Natural killer cell treated with Interleukin-12 subunit alpha and Interleukin-12 subunit beta and Interleukin-15 and Interleukin-18, amount 100 ng/mL, for 72 hours (primary cell): ENCODE data around the gene HS3ST3A1. TPM values are rescaled to one million over a fixed set of nuclear protein-coding genes. Genes with fewer than 3 reads are reported as not detected.

Experiments
- ATAC-seq, 2 donors: fragments of 150-1000 bp; cut with Tn5 transposase in 1 of 2; sonication (Bioruptor Pico), chemical (Tn5 transposase) in 1 of 2; 2 replicates each; pipeline ENCODE4 v1.10.0; 2021
- DNase-seq: peaks from one replicate; pipeline ENCODE4 v3.0.0; 2022; ENCODE audit warnings: low spot score
- H3K27ac Mint-ChIP-seq, 2 donors: 1 replicate in 1 of 2; 2 replicates in 1 of 2; pipeline ENCODE4 v1.8.0; 2022; ENCODE audit warnings: mixed read lengths in 2 of 2, mild to moderate bottlenecking in 1 of 2, moderate library complexity in 1 of 2
- H3K27me3 Mint-ChIP-seq, 2 donors: 1 replicate in 1 of 2; 2 replicates in 1 of 2; pipeline ENCODE4 v1.8.0; 2022; ENCODE audit warnings: mixed read lengths in 2 of 2
- H3K36me3 Mint-ChIP-seq: one replicate; pipeline ENCODE4 v1.8.0; 2022; ENCODE audit warnings: mixed read lengths
- H3K4me1 Mint-ChIP-seq, 2 donors: 1 replicate in 1 of 2; 2 replicates in 1 of 2; pipeline ENCODE4 v1.8.0; 2022; ENCODE audit warnings: low read depth in 2 of 2, mixed read lengths in 2 of 2, mild to moderate bottlenecking in 1 of 2
- H3K4me3 Mint-ChIP-seq: one replicate; pipeline ENCODE4 v1.8.0; 2022; ENCODE audit warnings: mixed read lengths
- H3K9me3 Mint-ChIP-seq: 2 replicates; pipeline ENCODE4 v1.8.0; 2022; ENCODE audit warnings: mixed read lengths
- total RNA-seq, 2 donors: library from RNA; stranded (reverse); gene quantifications; one replicate each; pipeline ENCODE4 v1.2.3, GENCODE V29; 2022

The HS3ST3A1 gene
- total RNA-seq, 2 donors from 2014 or later: 1.1 to 2.4 TPM

- no peak for DNase-seq
- H3K4me1 Mint-ChIP-seq: peaks cover 4 to 5% of the 10 kb centered on the region in 2 donors
- no peak for ATAC-seq
- H3K27me3 Mint-ChIP-seq: peaks cover 20 to 38% of the 10 kb centered on the region in 2 donors
- no peaks in the 10 kb centered on the region for H3K9me3 Mint-ChIP-seq
- no peak overlapping the region for H3K27ac Mint-ChIP-seq
- no peaks in the 10 kb centered on the region for H3K36me3 Mint-ChIP-seq
- no peak overlapping the region for H3K4me3 Mint-ChIP-seq
Measured at GRCh38 chr17:13594310-13594709, 7.4 kb downstream of the HS3ST3A1 start.

- no peak overlapping the region for H3K4me3 Mint-ChIP-seq
Measured at GRCh38 chr17:13593757-13594156, 8.0 kb downstream of the HS3ST3A1 start.

GRCh38 chr17:13593021-13593751 lies 8.5 kb downstream of the HS3ST3A1 start:
- Mint-ChIP-seq H3K27ac (no peak overlapping the region), H3K9me3 (no peaks in the 10 kb centered on the region), H3K4me1 (peaks cover 4 to 5% of the 10 kb centered on the region in 2 donors), H3K4me3 (no peak overlapping the region), H3K27me3 (peaks cover 14 to 27% of the 10 kb centered on the region in 2 donors), H3K36me3 (no peaks in the 10 kb centered on the region)
- DNase-seq (no peak), ATAC-seq (no peak)

More at GRCh38 chr17:13593757-13594156, 8.0 kb downstream of the HS3ST3A1 start:
- no peak for DNase-seq
- H3K36me3 Mint-ChIP-seq: no peaks in the 10 kb centered on the region
- peaks cover 17 to 33% of the 10 kb centered on the region in 2 donors for H3K27me3 Mint-ChIP-seq
- no peaks in the 10 kb centered on the region for H3K9me3 Mint-ChIP-seq
- ATAC-seq: no peak
- peaks cover 4 to 5% of the 10 kb centered on the region in 2 donors for H3K4me1 Mint-ChIP-seq
- no peak overlapping the region for H3K27ac Mint-ChIP-seq

GRCh38 chr17:13592427-13592826 lies 9.3 kb downstream of the HS3ST3A1 start:
- H3K27ac Mint-ChIP-seq: no peak overlapping the region
- peaks cover 4 to 5% of the 10 kb centered on the region in 2 donors for H3K4me1 Mint-ChIP-seq
- DNase-seq (no peak), ATAC-seq (no peak)
- no peaks in the 10 kb centered on the region for H3K36me3 Mint-ChIP-seq
- no peaks in the 10 kb centered on the region for H3K9me3 Mint-ChIP-seq
- peaks cover 10 to 21% of the 10 kb centered on the region in 2 donors for H3K27me3 Mint-ChIP-seq
- no peak overlapping the region for H3K4me3 Mint-ChIP-seq

GRCh38 chr17:13590441-13590840 lies 11.3 kb downstream of the HS3ST3A1 start:
- Mint-ChIP-seq H3K27ac (no peak overlapping the region), H3K4me1 (peaks cover 4 to 5% of the 10 kb centered on the region in 2 donors), H3K9me3 (no peaks in the 10 kb centered on the region), H3K4me3 (no peak overlapping the region), H3K36me3 (no peaks in the 10 kb centered on the region), H3K27me3 (peaks cover 12 to 14% of the 10 kb centered on the region in 2 donors)
- ATAC-seq (no peak), DNase-seq (no peak)

- H3K27me3 Mint-ChIP-seq: peaks cover 5 to 16% of the 10 kb centered on the region in 2 donors
- DNase-seq (no peak), ATAC-seq (no peak)
- no peaks in the 10 kb centered on the region for H3K36me3 Mint-ChIP-seq
- H3K4me3 Mint-ChIP-seq: no peak overlapping the region
- no peak overlapping the region for H3K27ac Mint-ChIP-seq
- H3K4me1 Mint-ChIP-seq: peaks cover under 1 to 1% of the 10 kb centered on the region in 2 donors
- no peaks in the 10 kb centered on the region for H3K9me3 Mint-ChIP-seq
Measured at GRCh38 chr17:13589658-13590057, 12.1 kb downstream of the HS3ST3A1 start.

GRCh38 chr17:13587487-13588338 lies 14.0 kb downstream of the HS3ST3A1 start:
- H3K4me3 Mint-ChIP-seq: no peak overlapping the region
- H3K27ac Mint-ChIP-seq: no peak overlapping the region
- H3K27me3 Mint-ChIP-seq: peaks cover 9 to 25% of the 10 kb centered on the region in 2 donors
- no peaks in the 10 kb centered on the region for H3K36me3 Mint-ChIP-seq
- no peaks in the 10 kb centered on the region for H3K9me3 Mint-ChIP-seq
- H3K4me1 Mint-ChIP-seq: no peaks in the 10 kb centered on the region
- DNase-seq (no peak), ATAC-seq (no peak)

GRCh38 chr17:13584701-13585080 lies 17.0 kb downstream of the HS3ST3A1 start:
- no peaks in the 10 kb centered on the region for H3K9me3 Mint-ChIP-seq
- ATAC-seq: no peak
- peaks cover 13 to 25% of the 10 kb centered on the region in 2 donors for H3K27me3 Mint-ChIP-seq
- DNase-seq: no peak
- H3K36me3 Mint-ChIP-seq: no peaks in the 10 kb centered on the region
- no peak overlapping the region for H3K27ac Mint-ChIP-seq
- H3K4me3 Mint-ChIP-seq: no peak overlapping the region
- H3K4me1 Mint-ChIP-seq: no peaks in the 10 kb centered on the region

- Mint-ChIP-seq H3K27ac (no peak overlapping the region), H3K36me3 (no peaks in the 10 kb centered on the region), H3K4me3 (no peak overlapping the region)
Measured at GRCh38 chr17:13583996-13584700, 17.6 kb downstream of the HS3ST3A1 start.

GRCh38 chr17:13582776-13583547 lies 18.8 kb downstream of the HS3ST3A1 start:
- Mint-ChIP-seq H3K4me1 (no peaks in the 10 kb centered on the region), H3K27me3 (peaks cover 13 to 25% of the 10 kb centered on the region in 2 donors), H3K36me3 (no peaks in the 10 kb centered on the region), H3K27ac (no peak overlapping the region), H3K9me3 (no peaks in the 10 kb centered on the region), H3K4me3 (no peak overlapping the region)
- DNase-seq (no peak), ATAC-seq (no peak)

More at GRCh38 chr17:13583996-13584700, 17.6 kb downstream of the HS3ST3A1 start:
- ATAC-seq (no peak), DNase-seq (no peak)
- Mint-ChIP-seq H3K4me1 (no peaks in the 10 kb centered on the region), H3K9me3 (no peaks in the 10 kb centered on the region), H3K27me3 (peaks cover 13 to 25% of the 10 kb centered on the region in 2 donors)

GRCh38 chr17:13581925-13582324 lies 19.8 kb downstream of the HS3ST3A1 start:
- DNase-seq (no peak), ATAC-seq (no peak)
- H3K27me3 Mint-ChIP-seq: peaks cover 11 to 25% of the 10 kb centered on the region in 2 donors
- no peaks in the 10 kb centered on the region for H3K4me1 Mint-ChIP-seq
- H3K4me3 Mint-ChIP-seq: no peak overlapping the region
- H3K9me3 Mint-ChIP-seq: no peaks in the 10 kb centered on the region
- no peak overlapping the region for H3K27ac Mint-ChIP-seq
- no peaks in the 10 kb centered on the region for H3K36me3 Mint-ChIP-seq

GRCh38 chr17:13580790-13581189 lies 20.9 kb downstream of the HS3ST3A1 start:
- H3K36me3 Mint-ChIP-seq: no peaks in the 10 kb centered on the region
- H3K4me1 Mint-ChIP-seq: no peaks in the 10 kb centered on the region
- ATAC-seq: no peak
- H3K4me3 Mint-ChIP-seq: no peak overlapping the region
- H3K9me3 Mint-ChIP-seq: no peaks in the 10 kb centered on the region
- no peak overlapping the region for H3K27ac Mint-ChIP-seq
- H3K27me3 Mint-ChIP-seq: peaks cover 10 to 28% of the 10 kb centered on the region in 2 donors
- no peak for DNase-seq
